Measurements from ENCODE around the gene MAP3K5. TPM values are rescaled to one million over a fixed set of nuclear protein-coding genes. Genes with fewer than 3 reads are reported as not detected.

Gene MAP3K5
- total RNA-seq, 1 donor from 2014 or later, result 1.7 TPM

GRCh38 chr6:136750696-136751521 is 41.4 kb downstream of the MAP3K5 start:
- H3K4me3 Mint-ChIP-seq (ENCODE audit: unreplicated experiment), result no peak overlapping the region
- Histone ChIP-seq H2AFZ (ENCODE audit: low read depth, low read length) (no peak overlapping the region), H3K27ac (ENCODE audit: low read depth, low read length) (no peak overlapping the region), H3K4me2 (ENCODE audit: low read length) (no peak overlapping the region), H3K79me2 (ENCODE audit: insufficient read depth, low read length) (peaks cover 7% of the 10 kb centered on the region), H3K9me3 (ENCODE audit: insufficient read depth, low read depth, low read length) (no peaks in the 10 kb centered on the region), H3K4me3 (ENCODE audit: insufficient read depth, low read depth, low read length) (no peak overlapping the region), H3K9ac (ENCODE audit: low read length) (no peak overlapping the region), H3K4me1 (ENCODE audit: insufficient read depth, low read length) (no peaks in the 10 kb centered on the region), H3K36me3 (ENCODE audit: insufficient read depth, low read length) (no peaks in the 10 kb centered on the region), H4K20me1 (ENCODE audit: insufficient read depth, low read length) (peaks cover 13% of the 10 kb centered on the region), H3K27me3 (ENCODE audit: insufficient read depth, low read length) (no peaks in the 10 kb centered on the region)
- peaks cover 3% of the 10 kb centered on the region for H3K4me1 Mint-ChIP-seq (ENCODE audit: low read depth, unreplicated experiment)
- no peaks in the 10 kb centered on the region for H3K36me3 Mint-ChIP-seq (ENCODE audit: low read depth, unreplicated experiment)
- H3K27ac Mint-ChIP-seq (ENCODE audit: unreplicated experiment), result no peak overlapping the region
- H3K9me3 Mint-ChIP-seq (ENCODE audit: unreplicated experiment), result peaks cover 4% of the 10 kb centered on the region
- no peak for TF ChIP-seq CTCF (IDR thresholded peaks at IDR 0.05; ENCODE audit: insufficient read depth, low read depth, low read length)
- no peak for TF ChIP-seq EZH2 (IDR thresholded peaks at IDR 0.05; ENCODE audit: insufficient read depth, low read length)
- H3K27me3 Mint-ChIP-seq (ENCODE audit: low read depth, unreplicated experiment), result no peaks in the 10 kb centered on the region
- FAIRE-seq (no peak), DNase-seq (ENCODE audit: low read depth) (no peak)

- H3K27me3 Mint-ChIP-seq (ENCODE audit: low read depth, unreplicated experiment), result no peaks in the 10 kb centered on the region
- peaks cover 14% of the 10 kb centered on the region for H3K79me2 ChIP-seq (ENCODE audit: insufficient read depth, low read length)
- H3K36me3 Mint-ChIP-seq (ENCODE audit: low read depth, unreplicated experiment), result no peaks in the 10 kb centered on the region
- H3K4me3 Mint-ChIP-seq (ENCODE audit: unreplicated experiment), result no peak overlapping the region
- H3K4me3 ChIP-seq (ENCODE audit: insufficient read depth, low read depth, low read length), result no peak overlapping the region
- no peak overlapping the region for H3K27ac Mint-ChIP-seq (ENCODE audit: unreplicated experiment)
- peaks cover 9% of the 10 kb centered on the region for H4K20me1 ChIP-seq (ENCODE audit: insufficient read depth, low read length)
- no peaks in the 10 kb centered on the region for H3K27me3 ChIP-seq (ENCODE audit: insufficient read depth, low read length)
- no peak overlapping the region for H3K4me2 ChIP-seq (ENCODE audit: low read length)
- no peak overlapping the region for H3K9ac ChIP-seq (ENCODE audit: low read length)
- H3K9me3 ChIP-seq (ENCODE audit: insufficient read depth, low read depth, low read length), result no peaks in the 10 kb centered on the region
- H3K27ac ChIP-seq (ENCODE audit: low read depth, low read length), result no peak overlapping the region
- no peaks in the 10 kb centered on the region for H3K36me3 ChIP-seq (ENCODE audit: insufficient read depth, low read length)
- peaks cover 3% of the 10 kb centered on the region for H3K4me1 Mint-ChIP-seq (ENCODE audit: low read depth, unreplicated experiment)
- FAIRE-seq (no peak), DNase-seq (ENCODE audit: low read depth) (no peak)
- no peaks in the 10 kb centered on the region for H3K4me1 ChIP-seq (ENCODE audit: insufficient read depth, low read length)
- TF ChIP-seq CTCF (IDR thresholded peaks at IDR 0.05; ENCODE audit: insufficient read depth, low read depth, low read length) (no peak), EZH2 (IDR thresholded peaks at IDR 0.05; ENCODE audit: insufficient read depth, low read length) (no peak)
- H3K9me3 Mint-ChIP-seq (ENCODE audit: unreplicated experiment), result no peaks in the 10 kb centered on the region
- no peak overlapping the region for H2AFZ ChIP-seq (ENCODE audit: low read depth, low read length)
Observed at GRCh38 chr6:136749359-136749997, 42.8 kb downstream of the MAP3K5 start.

- H3K4me3 Mint-ChIP-seq (ENCODE audit: unreplicated experiment), result no peak overlapping the region
- no peaks in the 10 kb centered on the region for H3K36me3 Mint-ChIP-seq (ENCODE audit: low read depth, unreplicated experiment)
- Histone ChIP-seq H3K27ac (ENCODE audit: low read depth, low read length) (no peak overlapping the region), H3K79me2 (ENCODE audit: insufficient read depth, low read length) (peaks cover 13% of the 10 kb centered on the region), H3K36me3 (ENCODE audit: insufficient read depth, low read length) (no peaks in the 10 kb centered on the region), H3K4me3 (ENCODE audit: insufficient read depth, low read depth, low read length) (no peak overlapping the region), H3K9me3 (ENCODE audit: insufficient read depth, low read depth, low read length) (no peaks in the 10 kb centered on the region), H3K9ac (ENCODE audit: low read length) (no peak overlapping the region), H4K20me1 (ENCODE audit: insufficient read depth, low read length) (no peaks in the 10 kb centered on the region), H3K4me1 (ENCODE audit: insufficient read depth, low read length) (no peaks in the 10 kb centered on the region), H2AFZ (ENCODE audit: low read depth, low read length) (no peak overlapping the region), H3K27me3 (ENCODE audit: insufficient read depth, low read length) (no peaks in the 10 kb centered on the region), H3K4me2 (ENCODE audit: low read length) (no peak overlapping the region)
- H3K27ac Mint-ChIP-seq (ENCODE audit: unreplicated experiment), result no peak overlapping the region
- no peaks in the 10 kb centered on the region for H3K27me3 Mint-ChIP-seq (ENCODE audit: low read depth, unreplicated experiment)
- DNase-seq (ENCODE audit: low read depth), result no peak
- no peak for FAIRE-seq
- H3K9me3 Mint-ChIP-seq (ENCODE audit: unreplicated experiment), result no peaks in the 10 kb centered on the region
- peaks cover 3% of the 10 kb centered on the region for H3K4me1 Mint-ChIP-seq (ENCODE audit: low read depth, unreplicated experiment)
- no peak for TF ChIP-seq CTCF (IDR thresholded peaks at IDR 0.05; ENCODE audit: insufficient read depth, low read depth, low read length)
- no peak for TF ChIP-seq EZH2 (IDR thresholded peaks at IDR 0.05; ENCODE audit: insufficient read depth, low read length)
Observed at GRCh38 chr6:136747507-136747906, 44.8 kb downstream of the MAP3K5 start.
